GM21576 (cell line): ENCODE results near the gene CCNI.
"Not testable (repeated sequence)": the region's sequence is repeated elsewhere in the genome, so short reads cannot be mapped to it uniquely, and the experiment has no call there.

Experiments used
- ATAC-seq: cut with Tn5 transposase; IDR thresholded peaks from one replicate; pipeline ENCODE4 v1.9.1; 2021; ENCODE audit warnings: mild to moderate bottlenecking, moderate library complexity; ENCODE audit not compliant: unreplicated experiment

CCNI gene

GRCh38 chr4:77075869-77076799, at the start of gene CCNI:
Gene CCNI, minus strand, starts transcription at chr4:77075989. Its CDS starts 9,627 bp downstream, at chr4:77066362.
- ATAC-seq: peak; percentile 58

DNA sequence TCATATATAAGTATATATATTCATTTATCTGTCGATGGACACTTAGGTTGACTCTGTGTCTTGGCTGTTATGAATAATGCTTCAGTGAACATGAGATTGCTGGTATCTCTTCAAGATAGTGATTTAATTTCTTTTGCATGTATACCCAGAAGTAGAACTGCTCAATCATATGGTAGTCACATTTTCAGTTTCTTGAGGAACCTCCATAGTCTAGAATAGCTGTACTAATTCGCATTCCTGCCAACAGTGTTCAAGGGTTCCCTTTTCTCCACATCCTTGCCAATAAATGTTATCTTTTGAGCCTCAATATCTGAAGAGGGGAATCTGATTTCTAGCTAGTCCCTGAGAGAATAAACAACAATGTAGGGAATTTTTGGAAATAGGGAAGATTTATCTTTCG, 48.8 kb upstream of the CCNI start:
- no peak for ATAC-seq

DNA sequence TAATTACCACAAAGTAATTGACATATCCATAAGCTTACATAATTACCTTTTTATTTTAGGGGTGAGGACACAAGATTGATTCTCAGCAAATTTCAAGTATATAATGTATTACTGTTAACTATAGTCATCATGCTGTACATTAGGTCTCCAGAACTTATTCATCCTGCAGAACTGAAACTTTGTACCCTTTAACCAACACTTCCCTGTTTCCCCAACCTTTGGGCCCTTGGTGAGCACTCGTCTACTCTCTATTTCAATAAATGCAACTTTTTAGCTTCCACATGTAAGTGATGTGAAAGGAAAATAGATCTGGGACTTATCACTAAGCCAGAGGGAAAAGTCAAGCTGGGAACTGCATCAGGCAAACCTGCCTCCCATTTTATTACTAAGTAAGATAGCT, 47.6 kb upstream of the CCNI start:
- ATAC-seq: no peak

- no peak for ATAC-seq
Observed at GRCh38 chr4:77122656-77123055, 46.9 kb upstream of the CCNI start.

DNA sequence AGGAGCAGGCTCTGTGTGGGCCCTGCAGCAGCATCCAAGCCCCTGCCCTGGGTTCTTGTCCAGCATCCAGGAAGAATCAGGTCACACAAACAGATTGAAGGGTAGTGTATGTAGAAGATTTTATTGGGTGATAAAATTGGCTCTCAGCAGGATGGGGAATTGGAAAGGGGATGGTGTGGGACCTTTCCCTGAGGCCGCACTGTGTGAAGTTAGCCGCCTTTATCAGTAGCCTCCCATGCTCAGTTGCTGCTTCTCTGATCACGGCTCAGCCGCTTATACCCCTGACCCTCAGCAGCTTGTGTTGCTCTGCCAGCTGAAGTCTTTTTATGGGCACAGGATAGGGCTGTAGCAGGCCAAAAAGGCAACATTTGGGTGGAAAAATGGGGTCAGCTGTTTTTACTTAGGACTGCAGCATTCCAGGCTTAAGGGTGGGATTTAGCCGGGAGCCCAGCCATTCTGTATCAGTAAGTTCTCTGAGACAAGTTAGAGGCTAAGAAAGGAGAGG, 46.0 kb upstream of the CCNI start:
- no peak for ATAC-seq

DNA sequence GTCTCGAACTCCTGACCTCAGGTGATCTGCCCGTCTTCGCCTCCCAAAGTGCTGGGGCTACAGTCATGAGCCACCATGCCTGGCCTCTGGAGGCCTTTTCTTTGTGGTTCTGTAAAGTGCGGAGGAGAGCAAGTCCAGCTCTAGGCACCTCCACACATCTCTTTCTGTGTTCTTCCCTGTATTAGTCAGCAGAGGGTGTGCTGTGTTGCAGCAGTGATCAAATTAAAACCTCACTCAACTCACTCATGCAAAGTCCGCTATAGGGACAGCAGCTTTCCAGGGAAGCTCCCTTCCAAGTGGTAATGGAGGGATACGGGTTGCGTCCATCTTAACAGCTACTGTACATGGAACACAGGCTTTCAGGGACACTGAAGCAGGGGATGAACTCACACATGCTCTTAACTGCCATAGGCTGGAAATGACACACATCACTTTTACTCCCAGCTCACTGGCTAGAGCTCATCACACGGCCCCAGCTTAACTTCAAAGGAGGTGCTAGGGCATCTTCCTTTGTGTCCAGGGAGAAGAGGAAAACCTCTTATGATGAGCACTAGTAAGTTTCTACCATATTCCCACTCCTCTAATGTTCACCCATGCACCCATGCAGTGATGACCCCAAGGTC, 45.2 kb upstream of the CCNI start:
- peak; percentile 86 for ATAC-seq

DNA sequence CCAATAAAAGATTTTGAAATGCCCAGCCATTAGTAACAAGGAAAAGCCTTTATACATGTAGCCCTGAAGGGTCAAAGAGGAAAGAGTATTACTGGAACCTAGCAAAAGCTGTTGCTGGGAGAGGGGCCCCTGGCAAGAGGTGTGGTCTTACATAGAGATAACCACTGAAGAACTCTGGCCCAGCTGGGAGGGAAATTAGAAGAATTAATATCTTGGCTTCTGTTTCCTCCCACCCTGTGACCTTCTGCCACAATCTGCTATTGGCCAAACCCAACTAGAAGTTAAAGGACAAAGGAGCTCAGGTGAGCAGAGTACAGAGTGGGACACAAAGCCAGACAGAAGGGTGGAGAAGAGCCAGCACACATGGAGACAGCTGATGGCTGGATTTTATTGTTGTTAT, 41.9 kb upstream of the CCNI start:
- ATAC-seq: no peak

- no peak for ATAC-seq
Observed at GRCh38 chr4:77113069-77113468, 37.3 kb upstream of the CCNI start.

DNA sequence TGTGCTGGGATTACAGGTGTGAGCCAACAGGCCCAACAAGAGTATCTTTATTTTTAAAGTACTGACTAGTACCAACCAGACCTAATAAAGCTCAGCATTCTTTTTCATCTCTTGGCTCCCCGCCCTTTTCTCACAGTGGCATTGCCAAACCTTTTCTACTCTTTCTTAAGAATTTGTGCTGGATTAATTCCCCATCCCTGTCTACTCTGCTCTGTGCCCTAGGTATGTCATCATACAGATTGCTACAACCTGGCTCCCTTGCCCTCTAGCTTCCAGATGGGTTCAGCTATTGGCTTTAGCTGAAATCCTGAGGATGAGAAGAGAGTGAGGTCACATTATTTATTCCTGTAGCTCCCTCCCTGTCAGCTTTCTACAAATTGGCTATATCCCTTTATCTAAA, 34.9 kb upstream of the CCNI start:
- ATAC-seq: no peak

GRCh38 chr4:77104791-77105540, 29.2 kb upstream of the CCNI start:
- no peak for ATAC-seq

- ATAC-seq: no peak
Observed at GRCh38 chr4:77104388-77104787, 28.6 kb upstream of the CCNI start.

GRCh38 chr4:77100234-77100633, 24.4 kb upstream of the CCNI start:
- no peak for ATAC-seq

DNA sequence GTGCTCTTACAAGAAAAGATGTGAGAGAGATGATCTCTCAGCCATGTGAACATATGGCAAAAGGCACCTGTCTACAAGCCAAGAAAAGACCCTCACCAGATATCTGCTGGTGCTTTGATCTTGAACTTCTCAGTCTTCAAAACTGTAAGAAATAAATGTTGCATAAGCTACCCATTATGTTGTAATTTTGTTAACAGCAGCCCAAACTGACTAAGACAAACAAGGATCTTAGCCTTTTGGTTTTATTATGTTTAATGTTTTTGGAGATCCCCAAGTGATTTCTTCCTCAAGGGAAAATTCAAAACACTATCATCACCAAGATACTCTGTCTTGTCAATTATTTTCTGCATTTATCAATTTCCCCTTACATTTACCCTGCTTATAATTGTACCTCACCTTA, 21.8 kb upstream of the CCNI start:
- no peak for ATAC-seq

- peak; percentile 99 for ATAC-seq
Observed at GRCh38 chr4:77095101-77095821, 19.5 kb upstream of the CCNI start.

GRCh38 chr4:77094496-77094895, 18.7 kb upstream of the CCNI start:
- no peak for ATAC-seq

- no peak for ATAC-seq
Observed at GRCh38 chr4:77093401-77093800, 17.6 kb upstream of the CCNI start.

- no peak for ATAC-seq
Observed at GRCh38 chr4:77092975-77093374, 17.2 kb upstream of the CCNI start.

GRCh38 chr4:77089866-77090265, 14.1 kb upstream of the CCNI start:
- ATAC-seq: no peak

DNA sequence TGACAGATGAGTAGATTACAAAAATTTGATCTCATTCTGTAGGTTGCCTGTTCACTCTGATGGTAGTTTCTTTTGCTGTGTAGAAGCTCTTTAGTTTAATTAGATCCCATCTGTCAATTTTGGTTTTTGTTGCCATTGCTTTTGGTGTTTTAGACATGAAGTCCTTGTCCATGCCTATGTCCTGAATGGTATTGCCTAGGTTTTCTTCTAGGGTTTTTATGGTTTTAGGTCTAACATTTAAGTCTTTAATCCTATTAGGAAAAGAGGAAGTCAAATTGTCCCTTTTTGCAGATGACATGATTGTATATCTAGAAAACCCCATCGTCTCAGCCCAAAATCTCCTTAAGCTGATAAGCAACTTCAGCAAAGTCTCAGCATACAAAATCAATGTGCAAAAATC, 11.2 kb upstream of the CCNI start:
- ATAC-seq: not testable (repeated sequence)

GRCh38 chr4:77084019-77084639, 8.3 kb upstream of the CCNI start:
- ATAC-seq: no peak
